Sigmoid colon (tissue), 7 donors: Measurements from ENCODE around the gene SLC35A2. TPM values are rescaled to one million over a fixed set of nuclear protein-coding genes. Genes with fewer than 3 reads are reported as not detected.
A peak's percentile ranks its signal among the peaks of the same experiment; 100 is the strongest.
"Not testable (repeated sequence)": the region's sequence is repeated elsewhere in the genome, so short reads cannot be mapped to it uniquely, and the experiment has no call there.

Experiments
- DNase-seq: peaks from one replicate; pipeline ENCODE4 v3.0.0-alpha.2; 2019
- H3K27ac ChIP-seq, 4 donors: fragments of 200-600 bp; sonication (generic); one replicate each; pipeline ENCODE4 v1.5.1; 2016 to 2019; ENCODE audit warnings: mild to moderate bottlenecking in 1 of 4
- H3K27me3 ChIP-seq, 3 donors: fragments of 200-600 bp; sonication (generic); one replicate each; pipeline ENCODE4 v1.5.1; 2019; ENCODE audit warnings: mild to moderate bottlenecking in 1 of 3
- H3K36me3 ChIP-seq, 4 donors: fragments of 200-600 bp; sonication (generic); one replicate each; pipeline ENCODE4 v1.5.1; 2016 to 2019
- H3K4me1 ChIP-seq, 4 donors: fragments of 200-600 bp; sonication (generic); one replicate each; pipeline ENCODE4 v1.5.1; 2017 to 2019
- H3K4me3 ChIP-seq, 4 donors: fragments of 200-600 bp; sonication (generic); one replicate each; pipeline ENCODE4 v1.5.1; 2017 to 2019; ENCODE audit warnings: mild to moderate bottlenecking in 2 of 4, moderate library complexity in 1 of 4
- H3K9me3 ChIP-seq, 4 donors: fragments of 200-600 bp in 3 of 4; sonication (generic) in 3 of 4; one replicate each; pipeline versions ENCODE4 v1.5.1 to v1.6.1; 2013 to 2019
- EP300 ChIP-seq, 4 donors: sonication (generic); formaldehyde crosslinking; IDR thresholded peaks; one replicate each; pipeline ENCODE4 v1.6.1; 2017; ENCODE audit warnings: antibody characterized with exemption in 4 of 4
- POLR2A ChIP-seq, 2 donors: fragments of 450-650 bp; IDR thresholded peaks; one replicate each; pipeline ENCODE4 v1.6.1; 2016; ENCODE audit warnings: antibody characterized with exemption in 2 of 2, mild to moderate bottlenecking in 2 of 2, moderate library complexity in 2 of 2
- POLR2AphosphoS5 ChIP-seq, 4 donors: sonication (generic); formaldehyde crosslinking; IDR thresholded peaks; one replicate each; pipeline ENCODE4 v1.6.1; 2017; ENCODE audit warnings: antibody characterized with exemption in 4 of 4
- WGBS, 2 donors: extraction: QIAGEN DNeasy Blood & Tissue Kit; methylation state at CpG; one replicate each; pipeline ENCODE4 v1.1.7; 2013; 5-methylcytosine and 5-hydroxymethylcytosine counted together
- intact Hi-C: fragments of 100-400 bp; cut with DNase I; formaldehyde crosslinking; loops from one replicate; pipeline ENCODE4 v1.15.1; 2023
- polyA plus RNA-seq, 3 donors: library from polyadenylated mRNA; stranded (reverse); fragments of 200-250 nt; gene quantifications; one replicate each; pipeline ENCODE4 v1.2.3, GENCODE V29; 2013
- total RNA-seq, 4 donors: library from RNA; depleted of rRNA; stranded (reverse); fragments of >200 nt; gene quantifications; one replicate each; pipeline ENCODE4 v1.1.0, GENCODE V29; 2016
- TF ChIP-seq, protein P1 (sequence below), 4 experiments: fragments of 450-650 bp in 3 of 4; fragments of 200-600 bp in 1 of 4; IDR thresholded peaks; one replicate each; pipeline ENCODE4 v1.5.1; 2016 to 2019; ENCODE audit warnings: antibody characterized with exemption in 4 of 4, mild to moderate bottlenecking in 3 of 4, moderate library complexity in 2 of 4
- donor health status: healthy with polysubstance abuse.
- donor health status: Bipolar disorder and iron deficiency.
- donor health status: healthy.

SLC35A2 gene
- total and polyA plus RNA-seq, 7 donors: 5.6 to 43.9 (median 6.4) TPM

GRCh38 chrX:48890934-48891401, 20.5 kb downstream of the SLC35A2 start:
- TF ChIP-seq POLR2AphosphoS5 (IDR thresholded peaks at IDR 0.05) (no peak), EP300 (IDR thresholded peaks at IDR 0.05) (no peak)
- H3K36me3 ChIP-seq: peaks cover 0 to 11% (median 0%) of the 10 kb centered on the region in 4 donors
- peak overlapping the region; percentile 63 to 67 (median 64) for H3K4me3 ChIP-seq
- H3K27me3 ChIP-seq: no peaks in the 10 kb centered on the region
- intact Hi-C loops: loop anchor here (2.0 to 10.0 kb wide), 3 partner anchors 66 to 216 kb away; partner anchors contain the start of genes HDAC6 and OTUD5
- peak overlapping the region; percentile 80 to 85 (median 83) for H3K27ac ChIP-seq
- DNase-seq: no peak
- peaks cover 0 to 12% (median 5%) of the 10 kb centered on the region in 4 donors for H3K4me1 ChIP-seq
- 0 to 1% methylated on average over 35 of the region's 35 CpGs for WGBS, 2 donors
- H3K9me3 ChIP-seq: no peaks in the 10 kb centered on the region

GRCh38 chrX:48890296-48890925, 21.0 kb downstream of the SLC35A2 start:
- Histone ChIP-seq H3K36me3 (peaks cover 0 to 11% (median 0%) of the 10 kb centered on the region in 4 donors), H3K27ac (peak overlapping the region; percentile 80 to 85 (median 83)), H3K27me3 (no peaks in the 10 kb centered on the region), H3K9me3 (no peaks in the 10 kb centered on the region), H3K4me1 (peaks cover 0 to 12% (median 5%) of the 10 kb centered on the region in 4 donors), H3K4me3 (peak overlapping the region; percentile 63 to 67 (median 64))
- TF ChIP-seq POLR2AphosphoS5 (IDR thresholded peaks at IDR 0.05) (no peak), POLR2A (IDR thresholded peaks at IDR 0.05) (no peak), EP300 (IDR thresholded peaks at IDR 0.05) (no peak)
- TF ChIP-seq, protein P1, sequence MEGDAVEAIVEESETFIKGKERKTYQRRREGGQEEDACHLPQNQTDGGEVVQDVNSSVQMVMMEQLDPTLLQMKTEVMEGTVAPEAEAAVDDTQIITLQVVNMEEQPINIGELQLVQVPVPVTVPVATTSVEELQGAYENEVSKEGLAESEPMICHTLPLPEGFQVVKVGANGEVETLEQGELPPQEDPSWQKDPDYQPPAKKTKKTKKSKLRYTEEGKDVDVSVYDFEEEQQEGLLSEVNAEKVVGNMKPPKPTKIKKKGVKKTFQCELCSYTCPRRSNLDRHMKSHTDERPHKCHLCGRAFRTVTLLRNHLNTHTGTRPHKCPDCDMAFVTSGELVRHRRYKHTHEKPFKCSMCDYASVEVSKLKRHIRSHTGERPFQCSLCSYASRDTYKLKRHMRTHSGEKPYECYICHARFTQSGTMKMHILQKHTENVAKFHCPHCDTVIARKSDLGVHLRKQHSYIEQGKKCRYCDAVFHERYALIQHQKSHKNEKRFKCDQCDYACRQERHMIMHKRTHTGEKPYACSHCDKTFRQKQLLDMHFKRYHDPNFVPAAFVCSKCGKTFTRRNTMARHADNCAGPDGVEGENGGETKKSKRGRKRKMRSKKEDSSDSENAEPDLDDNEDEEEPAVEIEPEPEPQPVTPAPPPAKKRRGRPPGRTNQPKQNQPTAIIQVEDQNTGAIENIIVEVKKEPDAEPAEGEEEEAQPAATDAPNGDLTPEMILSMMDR (IDR thresholded peaks at IDR 0.05): no peak
- WGBS, 2 donors: 19 to 30% methylated on average over 15 of the region's 15 CpGs
- DNase-seq: no peak
- intact Hi-C loops: loop anchor here (2.0 to 10.0 kb wide), 3 partner anchors 67 to 216 kb away; partner anchors contain the start of genes HDAC6 and OTUD5

DNA sequence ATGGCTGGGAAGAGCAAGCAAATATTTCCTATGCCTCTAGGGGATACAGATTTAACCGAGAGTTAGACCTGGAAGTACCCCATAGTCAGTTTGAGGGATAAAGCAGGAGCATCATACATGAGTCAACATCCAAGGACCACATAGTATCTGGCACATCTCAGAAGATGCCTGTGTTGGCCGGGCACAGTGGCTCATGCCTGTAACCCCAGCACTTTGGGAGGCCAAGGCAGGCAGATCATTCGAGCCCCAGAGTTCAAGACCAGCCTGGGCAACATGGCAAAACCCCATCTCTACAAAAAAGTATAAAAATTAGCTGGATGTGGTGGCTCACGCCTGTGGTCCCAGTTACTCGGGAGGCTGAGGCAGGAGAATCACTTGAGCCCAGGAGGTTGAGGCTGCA, 24.9 kb downstream of the SLC35A2 start:
- DNase-seq, H3K4me1 ChIP-seq, H3K27ac ChIP-seq, H3K4me3 ChIP-seq, H3K27me3 ChIP-seq, H3K36me3 ChIP-seq, intact Hi-C loops, H3K9me3 ChIP-seq: not testable (repeated sequence)
- 89 to 91% methylated on average over 5 of the region's 5 CpGs for WGBS, 2 donors

GRCh38 chrX:48883729-48884128, 27.7 kb downstream of the SLC35A2 start:
- H3K4me3 ChIP-seq: no peak overlapping the region
- no peaks in the 10 kb centered on the region for H3K9me3 ChIP-seq
- intact Hi-C loops: no loop called here
- no peak for DNase-seq
- no peak overlapping the region for H3K27ac ChIP-seq
- H3K36me3 ChIP-seq: no peaks in the 10 kb centered on the region
- H3K4me1 ChIP-seq: no peaks in the 10 kb centered on the region
- no peak for TF ChIP-seq EP300 (IDR thresholded peaks at IDR 0.05)
- TF ChIP-seq, protein P1 (IDR thresholded peaks at IDR 0.05): no peak
- no peak for TF ChIP-seq POLR2AphosphoS5 (IDR thresholded peaks at IDR 0.05)
- no peak for TF ChIP-seq POLR2A (IDR thresholded peaks at IDR 0.05)
- no peaks in the 10 kb centered on the region for H3K27me3 ChIP-seq
- 66 to 77% methylated on average over 10 of the region's 10 CpGs for WGBS, 2 donors

DNA sequence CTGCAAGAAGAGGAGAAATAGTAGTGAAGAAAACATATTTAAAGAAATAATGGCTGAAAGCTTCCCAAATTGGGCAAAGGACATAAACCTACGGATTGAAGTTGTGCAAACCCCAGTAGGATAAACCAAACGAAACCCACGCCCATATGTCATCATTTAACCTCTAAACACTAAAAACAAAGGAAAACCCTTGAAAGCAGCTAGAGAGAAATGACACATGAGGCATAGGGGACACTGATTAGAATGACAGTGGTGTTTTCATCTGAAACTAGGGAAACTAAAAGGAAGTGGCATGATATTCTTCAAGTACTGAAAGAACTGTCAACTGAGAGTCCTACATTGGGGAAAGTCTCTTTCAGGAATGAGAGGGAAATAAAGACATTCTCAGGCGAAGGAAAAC, 34.5 kb downstream of the SLC35A2 start:
- H3K4me3 ChIP-seq, H3K4me1 ChIP-seq, DNase-seq, H3K27me3 ChIP-seq, intact Hi-C loops, H3K36me3 ChIP-seq, H3K27ac ChIP-seq, H3K9me3 ChIP-seq: not testable (repeated sequence)
- WGBS, 2 donors: 58 to 66% methylated on average over 3 to 4 of the region's 4 CpGs

DNA sequence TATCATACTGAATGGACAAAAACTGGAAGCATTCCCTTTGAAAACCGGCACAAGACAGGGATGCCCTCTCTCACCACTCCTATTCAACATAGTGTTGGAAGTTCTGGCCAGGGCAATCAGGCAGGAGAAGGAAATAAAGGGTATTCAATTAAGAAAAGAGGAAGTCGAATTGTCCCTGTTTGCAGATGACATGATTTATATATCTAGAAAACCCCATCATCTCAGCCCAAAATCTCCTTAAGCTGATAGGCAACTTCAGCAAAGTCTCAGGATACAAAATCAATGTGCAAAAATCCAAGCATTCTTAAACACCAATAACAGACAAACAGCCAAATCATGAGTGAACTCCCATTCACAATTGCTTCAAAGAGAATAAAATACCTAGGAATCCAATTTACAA, 39.4 kb downstream of the SLC35A2 start:
- H3K36me3 ChIP-seq: not testable (repeated sequence)

DNA sequence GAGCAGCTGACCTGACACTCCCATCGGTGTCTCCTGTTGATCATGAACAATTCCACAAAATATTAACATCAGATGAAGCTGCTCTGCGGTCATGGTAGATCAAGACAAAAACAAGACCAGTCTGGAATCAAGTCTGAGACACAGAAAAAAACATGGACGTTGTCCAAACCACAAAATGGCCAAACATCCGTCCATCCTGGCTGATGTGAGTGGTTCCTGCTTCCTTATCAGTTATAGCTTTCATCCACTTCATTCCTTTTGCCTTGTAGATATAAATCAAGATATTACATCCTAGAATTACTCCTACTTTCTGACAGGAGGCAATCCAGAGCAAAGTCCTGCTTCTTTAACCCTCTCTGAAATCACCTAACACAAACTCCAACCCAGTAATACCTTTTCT, 47.2 kb downstream of the SLC35A2 start:
- WGBS, 2 donors: 17 to 41% methylated on average over 4 of the region's 4 CpGs
- TF ChIP-seq POLR2AphosphoS5 (IDR thresholded peaks at IDR 0.05) (no peak), POLR2A (IDR thresholded peaks at IDR 0.05) (no peak)
- TF ChIP-seq, protein P1 (IDR thresholded peaks at IDR 0.05): no peak

More for the DNA sequence above, 39.4 kb downstream of the SLC35A2 start:
- intact Hi-C loops, H3K27ac ChIP-seq, H3K4me3 ChIP-seq, DNase-seq, H3K4me1 ChIP-seq, H3K9me3 ChIP-seq, H3K27me3 ChIP-seq: not testable (repeated sequence)
- WGBS, 2 donors: 35 to 58% methylated on average over 1 of the region's 2 CpGs

More for the DNA sequence above, 47.2 kb downstream of the SLC35A2 start:
- no peak overlapping the region for H3K4me3 ChIP-seq
- H3K27ac ChIP-seq: no peak overlapping the region
- H3K36me3 ChIP-seq: no peaks in the 10 kb centered on the region
- no peaks in the 10 kb centered on the region for H3K4me1 ChIP-seq
- DNase-seq: no peak
- H3K27me3 ChIP-seq: no peaks in the 10 kb centered on the region
- H3K9me3 ChIP-seq: no peaks in the 10 kb centered on the region
- intact Hi-C loops: no loop called here
